BE2C (cell line): ENCODE results near the gene NDUFB6.

Experiments used
- DNase-seq: peaks from one replicate; pipeline ENCODE4 v3.0.0-alpha.2; 2020
- H3K27me3 ChIP-seq: fragments of 250-450 bp; sonication (Bioruptor Pico); 2 replicates; pipeline ENCODE4 v1.5.1; 2020; ENCODE audit warnings: mild to moderate bottlenecking
- H3K36me3 ChIP-seq: fragments of 250-450 bp; sonication (Bioruptor Pico); 2 replicates; pipeline ENCODE4 v1.5.1; 2020; ENCODE audit warnings: mild to moderate bottlenecking
- H3K4me1 ChIP-seq: fragments of 250-450 bp; sonication (Bioruptor Pico); 2 replicates; pipeline ENCODE4 v1.5.1; 2020
- H3K4me3 ChIP-seq: 2 replicates; pipeline ENCODE4 v1.5.1; 2011; ENCODE audit warnings: low read depth, low read length
- H3K9me3 ChIP-seq: fragments of 250-450 bp; sonication (Bioruptor Pico); 2 replicates; pipeline ENCODE4 v1.5.1; 2020
- TF ChIP-seq, protein P1 (sequence below): IDR thresholded peaks from 2 replicates; pipeline ENCODE4 v1.5.1; 2012; ENCODE audit warnings: mild to moderate bottlenecking, low read depth, low read length

The NDUFB6 gene

GRCh38 chr9:32523910-32524309, 49.0 kb downstream of the NDUFB6 start:
- no peaks in the 10 kb centered on the region for H3K4me1 ChIP-seq
- no peak for DNase-seq
- TF ChIP-seq, protein P1, sequence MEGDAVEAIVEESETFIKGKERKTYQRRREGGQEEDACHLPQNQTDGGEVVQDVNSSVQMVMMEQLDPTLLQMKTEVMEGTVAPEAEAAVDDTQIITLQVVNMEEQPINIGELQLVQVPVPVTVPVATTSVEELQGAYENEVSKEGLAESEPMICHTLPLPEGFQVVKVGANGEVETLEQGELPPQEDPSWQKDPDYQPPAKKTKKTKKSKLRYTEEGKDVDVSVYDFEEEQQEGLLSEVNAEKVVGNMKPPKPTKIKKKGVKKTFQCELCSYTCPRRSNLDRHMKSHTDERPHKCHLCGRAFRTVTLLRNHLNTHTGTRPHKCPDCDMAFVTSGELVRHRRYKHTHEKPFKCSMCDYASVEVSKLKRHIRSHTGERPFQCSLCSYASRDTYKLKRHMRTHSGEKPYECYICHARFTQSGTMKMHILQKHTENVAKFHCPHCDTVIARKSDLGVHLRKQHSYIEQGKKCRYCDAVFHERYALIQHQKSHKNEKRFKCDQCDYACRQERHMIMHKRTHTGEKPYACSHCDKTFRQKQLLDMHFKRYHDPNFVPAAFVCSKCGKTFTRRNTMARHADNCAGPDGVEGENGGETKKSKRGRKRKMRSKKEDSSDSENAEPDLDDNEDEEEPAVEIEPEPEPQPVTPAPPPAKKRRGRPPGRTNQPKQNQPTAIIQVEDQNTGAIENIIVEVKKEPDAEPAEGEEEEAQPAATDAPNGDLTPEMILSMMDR, result no peak
- no peaks in the 10 kb centered on the region for H3K36me3 ChIP-seq
- no peaks in the 10 kb centered on the region; the same call in 1 of the 2 replicates for H3K27me3 ChIP-seq
- no peak overlapping the region for H3K4me3 ChIP-seq
- no peaks in the 10 kb centered on the region for H3K9me3 ChIP-seq

DNA sequence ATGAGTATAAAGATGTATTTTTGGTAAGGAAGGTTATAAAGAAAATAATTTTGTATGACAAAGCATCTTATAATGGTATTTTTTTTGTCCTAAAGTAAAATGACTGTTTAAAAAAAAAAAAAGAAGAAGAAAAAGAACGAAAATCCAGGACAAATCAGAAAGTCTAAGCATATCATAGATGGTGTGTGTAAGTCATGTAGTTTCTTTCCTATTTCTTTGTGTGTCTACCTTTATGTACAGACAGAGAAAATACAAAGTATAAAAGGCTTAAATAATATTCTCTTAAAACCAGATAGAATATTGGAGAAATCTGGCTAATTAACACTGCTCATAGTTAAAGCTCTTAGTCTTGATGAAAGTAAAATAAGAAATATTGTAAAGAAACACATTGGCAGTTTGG, 54.7 kb downstream of the NDUFB6 start:
- H3K27me3 ChIP-seq, result no peaks in the 10 kb centered on the region
- TF ChIP-seq, protein P1, result no peak
- no peaks in the 10 kb centered on the region for H3K9me3 ChIP-seq
- no peaks in the 10 kb centered on the region for H3K4me1 ChIP-seq
- H3K36me3 ChIP-seq, result no peaks in the 10 kb centered on the region
- H3K4me3 ChIP-seq, result no peak overlapping the region
- DNase-seq, result no peak

DNA sequence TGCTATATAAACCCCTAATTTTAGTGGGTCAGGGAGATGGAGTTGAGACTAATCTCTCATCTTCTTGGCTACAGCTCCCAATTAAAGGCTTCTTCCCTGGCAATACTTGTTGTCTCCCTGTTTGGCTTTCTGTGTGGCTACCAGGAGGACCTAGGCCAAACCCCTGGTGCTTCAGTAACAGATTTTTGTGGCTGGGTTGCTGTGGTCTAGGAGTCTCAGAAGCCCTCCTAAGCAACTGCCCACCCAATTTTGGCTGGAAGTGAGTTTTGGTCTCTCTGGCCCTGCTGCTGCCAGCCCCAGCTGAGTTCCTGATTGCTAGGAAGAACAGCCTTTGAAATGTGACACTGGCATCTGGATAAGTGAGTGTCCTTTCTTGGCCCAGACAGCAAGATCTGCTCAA, 56.7 kb downstream of the NDUFB6 start:
- H3K4me1 ChIP-seq, result no peaks in the 10 kb centered on the region
- TF ChIP-seq, protein P1, result no peak
- no peaks in the 10 kb centered on the region for H3K9me3 ChIP-seq
- H3K4me3 ChIP-seq, result no peak overlapping the region
- H3K27me3 ChIP-seq, result no peaks in the 10 kb centered on the region
- DNase-seq, result no peak
- no peaks in the 10 kb centered on the region for H3K36me3 ChIP-seq

DNA sequence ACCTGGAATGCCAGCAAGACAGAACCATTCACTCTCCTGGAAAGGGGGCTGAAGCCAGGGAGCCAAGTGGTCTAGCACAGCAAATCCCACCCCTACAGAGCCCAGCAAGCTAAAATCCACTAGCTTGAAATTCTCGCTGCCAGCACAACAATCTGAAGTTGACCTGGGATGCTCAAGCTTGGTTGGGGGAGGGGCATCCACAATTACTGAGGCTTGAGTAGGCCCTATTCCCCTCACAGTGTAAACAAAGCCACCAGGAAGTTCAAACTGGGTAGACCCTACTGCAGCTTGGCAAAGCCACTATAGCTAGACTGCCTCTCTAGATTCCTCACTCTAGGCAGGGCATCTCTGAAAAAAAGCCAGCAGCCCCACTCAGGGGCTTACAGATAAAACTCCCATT, 64.2 kb downstream of the NDUFB6 start:
- TF ChIP-seq, protein P1, result no peak
- Histone ChIP-seq H3K36me3 (no peaks in the 10 kb centered on the region), H3K9me3 (no peaks in the 10 kb centered on the region), H3K4me3 (no peak overlapping the region), H3K4me1 (no peaks in the 10 kb centered on the region), H3K27me3 (no peaks in the 10 kb centered on the region)
- DNase-seq, result no peak

- Histone ChIP-seq H3K4me1 (no peaks in the 10 kb centered on the region), H3K36me3 (no peaks in the 10 kb centered on the region), H3K9me3 (no peaks in the 10 kb centered on the region; the same call in 1 of the 2 replicates), H3K4me3 (no peak overlapping the region), H3K27me3 (no peaks in the 10 kb centered on the region)
- DNase-seq, result no peak
- TF ChIP-seq, protein P1, result no peak
Measured at GRCh38 chr9:32503008-32503407, 70.0 kb downstream of the NDUFB6 start.
